Astrocyte of the spinal cord (primary cell): ENCODE data around the gene PKMYT1.

Experiments used
- DNase-seq: peaks from one replicate; pipeline ENCODE4 v3.0.0; 2011; ENCODE audit warnings: low read depth, low spot score
- H3K4me3 ChIP-seq: 2 replicates; pipeline ENCODE4 v1.5.1; 2011; ENCODE audit warnings: low read depth, mild to moderate bottlenecking, low read length, moderate library complexity
- in situ Hi-C: cut with HindIII; loops from 2 replicates; pipeline ENCODE4 v1.10.0; 2017; ENCODE audit warnings: low sequenced_read_pairs
- TF ChIP-seq, protein P1 (sequence below): IDR thresholded peaks from 2 replicates; pipeline ENCODE4 v1.5.1; 2012; ENCODE audit warnings: low read depth, mild to moderate bottlenecking, low read length, inconsistent platforms

PKMYT1 gene

GRCh38 chr16:3026609-3027488 is 46.6 kb upstream of the PKMYT1 start:
- no peak for DNase-seq
- in situ Hi-C loops = no loop called here
- TF ChIP-seq, protein P1, sequence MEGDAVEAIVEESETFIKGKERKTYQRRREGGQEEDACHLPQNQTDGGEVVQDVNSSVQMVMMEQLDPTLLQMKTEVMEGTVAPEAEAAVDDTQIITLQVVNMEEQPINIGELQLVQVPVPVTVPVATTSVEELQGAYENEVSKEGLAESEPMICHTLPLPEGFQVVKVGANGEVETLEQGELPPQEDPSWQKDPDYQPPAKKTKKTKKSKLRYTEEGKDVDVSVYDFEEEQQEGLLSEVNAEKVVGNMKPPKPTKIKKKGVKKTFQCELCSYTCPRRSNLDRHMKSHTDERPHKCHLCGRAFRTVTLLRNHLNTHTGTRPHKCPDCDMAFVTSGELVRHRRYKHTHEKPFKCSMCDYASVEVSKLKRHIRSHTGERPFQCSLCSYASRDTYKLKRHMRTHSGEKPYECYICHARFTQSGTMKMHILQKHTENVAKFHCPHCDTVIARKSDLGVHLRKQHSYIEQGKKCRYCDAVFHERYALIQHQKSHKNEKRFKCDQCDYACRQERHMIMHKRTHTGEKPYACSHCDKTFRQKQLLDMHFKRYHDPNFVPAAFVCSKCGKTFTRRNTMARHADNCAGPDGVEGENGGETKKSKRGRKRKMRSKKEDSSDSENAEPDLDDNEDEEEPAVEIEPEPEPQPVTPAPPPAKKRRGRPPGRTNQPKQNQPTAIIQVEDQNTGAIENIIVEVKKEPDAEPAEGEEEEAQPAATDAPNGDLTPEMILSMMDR = no peak
- H3K4me3 ChIP-seq = no peak overlapping the region

- in situ Hi-C loops = no loop called here
- no peak for DNase-seq
- no peak overlapping the region for H3K4me3 ChIP-seq
- TF ChIP-seq, protein P1 = no peak
Measured at GRCh38 chr16:3026003-3026378, 45.7 kb upstream of the PKMYT1 start.

DNA sequence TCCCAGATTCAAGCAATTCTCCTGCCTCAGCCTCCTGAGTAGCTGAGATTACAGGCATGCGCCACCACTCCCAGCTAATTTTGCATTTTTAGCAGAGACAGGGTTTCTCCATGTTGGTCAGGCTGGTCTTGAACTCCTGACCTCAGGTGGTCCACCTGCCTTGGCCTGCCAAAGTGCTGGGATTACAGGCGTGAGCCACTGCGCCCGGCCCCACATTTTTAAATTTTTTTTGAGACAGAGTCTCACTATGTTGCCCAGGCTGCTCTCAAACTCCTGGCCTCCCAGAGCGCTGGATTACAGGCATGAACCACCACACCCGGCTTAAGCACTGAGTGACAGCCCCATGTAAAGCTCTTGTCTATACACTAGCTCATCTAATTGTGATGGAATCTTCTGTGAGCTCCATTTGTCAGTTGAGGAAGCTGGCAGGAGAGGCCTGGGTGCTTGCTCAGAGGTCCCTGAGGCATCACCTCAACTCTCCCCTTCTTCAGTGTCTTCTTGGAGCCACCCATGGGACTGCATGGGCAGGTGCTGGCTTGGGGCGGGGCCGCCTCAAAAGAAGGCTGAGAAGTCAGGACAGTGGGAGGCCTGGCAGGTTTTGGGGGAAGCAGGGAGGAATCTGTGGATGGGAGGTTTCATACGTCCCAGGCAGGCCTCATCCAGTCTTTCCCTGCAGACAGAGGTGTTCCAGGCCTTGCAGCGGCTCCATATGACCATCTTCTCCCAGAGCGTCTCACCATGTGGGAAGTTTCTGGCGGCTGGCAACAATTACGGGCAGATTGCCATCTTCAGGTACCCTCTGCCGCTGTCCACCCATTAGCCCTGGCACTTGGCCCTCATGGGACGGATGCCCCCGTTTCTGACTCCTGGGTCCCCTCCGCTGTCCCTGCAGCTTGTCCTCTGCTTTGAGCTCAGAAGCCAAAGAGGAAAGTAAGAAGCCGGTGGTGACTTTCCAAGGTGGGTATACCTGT is 45.1 kb upstream of the PKMYT1 start:
- DNase-seq = no peak
- in situ Hi-C loops = no loop called here
- TF ChIP-seq, protein P1 = no peak
- H3K4me3 ChIP-seq = no peak overlapping the region

- peak; percentile 99 for DNase-seq
- in situ Hi-C loops = no loop called here
- TF ChIP-seq, protein P1 = no peak
- H3K4me3 ChIP-seq = peak within 1 kb of the TSS; percentile 80
Measured at GRCh38 chr16:3023669-3024478, 43.6 kb upstream of the PKMYT1 start, which contains the start of the genes HCFC1R1 and THOC6. Gene HCFC1R1, minus strand, starts transcription at chr16:3023942. Its CDS starts 1 bp downstream, at chr16:3023941. Gene THOC6, plus strand, starts transcription at chr16:3024035. Its CDS starts 292 bp downstream, at chr16:3024327.

DNA sequence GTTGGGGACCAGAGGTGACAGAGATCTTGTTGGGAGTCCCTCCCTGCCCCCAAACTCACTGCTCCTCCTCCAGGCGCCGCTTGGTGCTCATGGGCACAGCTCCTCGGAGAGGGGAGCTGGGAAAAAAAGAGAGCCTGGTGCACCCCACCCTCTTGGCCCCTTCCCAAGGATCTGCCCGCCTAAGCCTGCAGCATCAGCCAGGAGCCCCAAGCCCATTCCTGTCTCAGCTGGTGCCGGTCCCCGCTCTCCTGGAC is 43.1 kb upstream of the PKMYT1 start:
- peak overlapping the region; percentile 80 for H3K4me3 ChIP-seq
- no peak for DNase-seq
- in situ Hi-C loops = no loop called here
- TF ChIP-seq, protein P1 = no peak
